Heart left ventricle (tissue), 16 donors: ENCODE measurements around the gene PEX6. TPM values are rescaled to one million over a fixed set of nuclear protein-coding genes. Genes with fewer than 3 reads are reported as not detected.

ENCODE experiments used
- ATAC-seq, 4 donors: fragments of 200-7000 bp; cut with Tn5 transposase; one replicate each; pipeline ENCODE4 v1.9.1; 2020 to 2022; ENCODE audit warnings: moderate library complexity in 4 of 4, mild to moderate bottlenecking in 3 of 4, moderate number of reproducible peaks in 1 of 4
- DNase-seq, 5 donors: peaks; one replicate each; pipeline ENCODE4 v3.0.0-alpha.2; 2020
- H3K27ac ChIP-seq, 12 donors: fragments of 200-600 bp; sonication (generic) in 4 of 12; one replicate each; pipeline versions ENCODE4 v1.5.0 to v1.8.0; 2016 to 2022; ENCODE audit warnings: mild to moderate bottlenecking in 2 of 12
- H3K27me3 ChIP-seq, 9 donors: fragments of 200-600 bp; sonication (generic) in 2 of 9; one replicate each; pipeline versions ENCODE4 v1.5.1 to v1.8.0; 2016 to 2022; ENCODE audit warnings: mild to moderate bottlenecking in 3 of 9
- H3K36me3 ChIP-seq, 9 donors: fragments of 200-600 bp; sonication (generic) in 2 of 9; one replicate each; pipeline versions ENCODE4 v1.5.0 to v1.8.0; 2018 to 2022; ENCODE audit warnings: mild to moderate bottlenecking in 2 of 9
- H3K4me1 ChIP-seq, 12 donors: fragments of 200-600 bp; sonication (generic) in 4 of 12; one replicate each; pipeline versions ENCODE4 v1.5.0 to v1.8.0; 2016 to 2022; ENCODE audit warnings: mild to moderate bottlenecking in 3 of 12
- H3K4me3 ChIP-seq, 12 donors: fragments of 200-600 bp; sonication (generic) in 4 of 12; one replicate each; pipeline versions ENCODE4 v1.5.0 to v1.8.0; 2017 to 2022; ENCODE audit warnings: mild to moderate bottlenecking in 9 of 12, moderate library complexity in 4 of 12
- H3K9me3 ChIP-seq, 12 donors: fragments of 200-600 bp; sonication (generic) in 4 of 12; one replicate each; pipeline versions ENCODE4 v1.5.0 to v1.8.0; 2016 to 2022; ENCODE audit warnings: mild to moderate bottlenecking in 1 of 12
- POLR2A ChIP-seq, 2 donors: fragments of 450-650 bp; IDR thresholded peaks; one replicate each; pipeline ENCODE4 v1.6.1; 2017; ENCODE audit warnings: antibody characterized with exemption in 2 of 2, mild to moderate bottlenecking in 2 of 2, moderate library complexity in 2 of 2
- WGBS, 4 donors: extraction: QIAGEN DNeasy Blood & Tissue Kit in 2 of 4; methylation state at CpG; one replicate each; pipeline versions ENCODE4 v1.1.5 to v1.1.7; 2013 to 2018; 5-methylcytosine and 5-hydroxymethylcytosine counted together
- intact Hi-C, 10 donors: fragments of 100-400 bp; cut with DNase I; formaldehyde crosslinking; loops; one replicate each; pipeline versions ENCODE4 v1.11.1 to v1.14.2; 2022
- polyA plus RNA-seq, 2 donors: library from polyadenylated mRNA; stranded (reverse); fragments of 200-250 nt; gene quantifications; one replicate each; pipeline ENCODE4 v1.2.3, GENCODE V29; 2013
- total RNA-seq, 9 donors: library from RNA; depleted of rRNA in 2 of 9; stranded (reverse); fragments of >200 nt in 2 of 9; fragmentation: NEBNext Ultra II Directional in 3 of 9; extraction: Animal tissue kit (Norgen Biotek cat#: 25700) in 3 of 9; gene quantifications; one replicate each; pipeline versions ENCODE4 v1.1.0 to v1.2.4, GENCODE V29; 2016 to 2023
- TF ChIP-seq, protein P1 (sequence below), 12 donors: fragments of 200-600 bp; sonication (generic) in 4 of 12; IDR thresholded peaks; one replicate each; pipeline versions ENCODE4 v1.5.0 to v1.8.0; 2018 to 2022; ENCODE audit warnings: antibody characterized with exemption in 12 of 12, mild to moderate bottlenecking in 5 of 12
- donor health status: ischemic (EF 13 %, LVEDD 7.1; RV severe dilation, severe dysfunction).
- donor health status: healthy with polysubstance abuse.
- donor health status: DM: no; HTN: yes; CAD: no.
- donor health status: DM: no; HTN: no; CAD: no.
- donor health status: ischemic (EF 25% LVEDD 6.9; RV normal size, moderate dysfunction).
- donor health status: ischemic (EF 25% LVEDD 5.7; RV mildly dilated, moderate dysfunction).
- donor health status: healthy.
- donor health status: DM: yes; HTN: yes; CAD: no.
- donor health status: ischemic (EF 35%, LVEDD 5.7; RV mildly dilated, moderate dysfunction).
- donor health status: nonischemic (EF 11% LVEDD 7.7; RV severe dilation, severe dysfunction).
- donor health status: DM: yes; HTN: yes; CAD: no.
- donor health status: PGD.
- donor health status: ischemic (EF 29% LVEDD 5.4; RV normal size, mild dysfunction).
- donor health status: nonischemic (EF 23%, LVEDD 6.1; RV moderate dilation, normal function).

Gene PEX6
- total and polyA plus RNA-seq, 11 donors, result 10.3 to 27.3 (median 17.8) TPM

DNA sequence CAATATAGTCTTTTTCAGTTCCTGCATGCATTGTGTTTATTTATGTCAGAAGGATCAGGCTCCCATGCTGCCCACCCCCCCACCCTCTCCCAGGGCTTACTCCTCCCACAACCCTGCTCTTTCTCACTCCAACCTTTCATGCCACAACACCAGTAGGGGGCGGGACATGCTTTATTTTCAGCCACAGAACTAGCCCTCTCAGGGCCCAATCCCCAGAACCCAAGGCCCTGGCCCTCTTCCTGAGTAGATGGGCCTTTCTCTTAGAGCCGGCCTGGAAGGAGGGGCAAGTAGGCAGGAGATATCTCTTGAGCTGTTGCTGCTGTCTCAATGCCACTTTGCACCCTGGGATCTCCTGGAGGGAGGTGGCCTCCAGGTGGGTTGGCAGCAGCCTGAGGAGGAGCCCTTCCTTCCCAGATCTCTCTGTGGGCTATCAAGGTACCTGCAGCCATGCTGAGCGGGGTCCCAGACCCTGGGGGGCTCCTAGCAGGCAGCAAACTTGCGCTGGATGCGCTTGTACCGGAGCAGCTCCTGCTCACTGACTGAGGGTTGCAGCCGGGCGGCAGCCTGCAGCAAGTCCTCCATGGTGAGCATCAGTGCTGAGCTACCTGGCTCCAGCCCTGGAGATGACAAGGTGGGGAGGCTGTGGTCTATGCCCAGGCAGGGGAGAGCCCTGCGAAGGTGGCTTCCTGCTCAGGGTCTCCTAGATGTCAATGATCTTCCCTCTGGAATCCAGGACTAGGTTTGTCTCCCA, 15.0 kb downstream of the PEX6 start:
- Histone ChIP-seq H3K4me3 (no peak overlapping the region), H3K27me3 (peaks cover 0 to 6% (median 0%) of the 10 kb centered on the region in 9 donors), H3K4me1 (peaks cover 4 to 18% (median 13%) of the 10 kb centered on the region in 12 donors), H3K36me3 (peaks cover 0 to 65% (median 47%) of the 10 kb centered on the region in 9 donors), H3K27ac (no peak overlapping the region), H3K9me3 (no peaks in the 10 kb centered on the region)
- DNase-seq (no peak), ATAC-seq (no peak)
- intact Hi-C loops, result no loop called here
- no peak for TF ChIP-seq POLR2A (IDR thresholded peaks at IDR 0.05)
- TF ChIP-seq, protein P1, sequence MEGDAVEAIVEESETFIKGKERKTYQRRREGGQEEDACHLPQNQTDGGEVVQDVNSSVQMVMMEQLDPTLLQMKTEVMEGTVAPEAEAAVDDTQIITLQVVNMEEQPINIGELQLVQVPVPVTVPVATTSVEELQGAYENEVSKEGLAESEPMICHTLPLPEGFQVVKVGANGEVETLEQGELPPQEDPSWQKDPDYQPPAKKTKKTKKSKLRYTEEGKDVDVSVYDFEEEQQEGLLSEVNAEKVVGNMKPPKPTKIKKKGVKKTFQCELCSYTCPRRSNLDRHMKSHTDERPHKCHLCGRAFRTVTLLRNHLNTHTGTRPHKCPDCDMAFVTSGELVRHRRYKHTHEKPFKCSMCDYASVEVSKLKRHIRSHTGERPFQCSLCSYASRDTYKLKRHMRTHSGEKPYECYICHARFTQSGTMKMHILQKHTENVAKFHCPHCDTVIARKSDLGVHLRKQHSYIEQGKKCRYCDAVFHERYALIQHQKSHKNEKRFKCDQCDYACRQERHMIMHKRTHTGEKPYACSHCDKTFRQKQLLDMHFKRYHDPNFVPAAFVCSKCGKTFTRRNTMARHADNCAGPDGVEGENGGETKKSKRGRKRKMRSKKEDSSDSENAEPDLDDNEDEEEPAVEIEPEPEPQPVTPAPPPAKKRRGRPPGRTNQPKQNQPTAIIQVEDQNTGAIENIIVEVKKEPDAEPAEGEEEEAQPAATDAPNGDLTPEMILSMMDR (IDR thresholded peaks at IDR 0.05), result peak in 2 of 12 donors; percentile 8 to 10
- WGBS, 4 donors, result 87 to 90% (median 88%) methylated on average over 4 to 9 of the region's 9 CpGs

DNA sequence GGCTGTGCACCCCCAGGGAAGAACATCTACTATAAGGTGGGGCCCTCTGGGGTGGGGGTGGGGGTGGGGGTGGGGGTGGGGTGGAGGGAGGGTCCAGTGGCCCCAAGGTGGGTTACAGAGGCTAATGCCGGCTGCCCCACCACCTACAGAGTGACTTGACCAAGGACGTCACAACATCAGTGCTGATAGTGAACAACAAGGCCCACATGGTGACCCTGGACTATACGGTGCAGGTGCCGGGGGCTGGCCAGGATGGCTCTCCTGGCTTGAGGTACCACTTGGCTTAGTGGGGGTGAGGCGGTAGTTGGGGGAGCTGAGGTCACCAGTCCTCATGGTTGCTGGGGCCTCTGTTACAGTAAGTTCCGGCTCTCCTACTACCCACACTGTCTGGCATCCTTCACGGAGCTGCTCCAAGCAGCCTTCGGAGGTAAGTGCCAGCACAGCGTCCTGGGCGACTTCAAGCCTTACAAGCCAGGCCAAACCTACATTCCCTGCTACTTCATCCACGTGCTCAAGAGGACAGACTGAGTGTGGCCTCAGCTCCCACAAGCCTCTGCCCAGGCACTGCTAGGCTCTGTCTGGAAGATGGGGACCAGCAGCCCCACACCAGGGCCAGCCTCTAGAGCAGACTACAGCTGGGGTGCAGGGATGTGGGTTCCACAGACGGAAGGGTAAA, 15.7 kb downstream of the PEX6 start:
- peaks cover 4 to 18% (median 13%) of the 10 kb centered on the region in 12 donors for H3K4me1 ChIP-seq
- intact Hi-C loops, result no loop called here
- H3K27ac ChIP-seq, result no peak overlapping the region
- no peak for TF ChIP-seq POLR2A (IDR thresholded peaks at IDR 0.05)
- TF ChIP-seq, protein P1 (IDR thresholded peaks at IDR 0.05), result no peak
- peak in 1 of 5 donors; percentile 23 for DNase-seq
- no peak overlapping the region for H3K4me3 ChIP-seq
- ATAC-seq, result no peak
- H3K27me3 ChIP-seq, result peaks cover 0 to 6% (median 0%) of the 10 kb centered on the region in 9 donors
- H3K36me3 ChIP-seq, result peaks cover 0 to 57% (median 40%) of the 10 kb centered on the region in 9 donors
- 83 to 89% (median 86%) methylated on average over 9 to 12 of the region's 12 CpGs for WGBS, 4 donors
- H3K9me3 ChIP-seq, result no peaks in the 10 kb centered on the region

DNA sequence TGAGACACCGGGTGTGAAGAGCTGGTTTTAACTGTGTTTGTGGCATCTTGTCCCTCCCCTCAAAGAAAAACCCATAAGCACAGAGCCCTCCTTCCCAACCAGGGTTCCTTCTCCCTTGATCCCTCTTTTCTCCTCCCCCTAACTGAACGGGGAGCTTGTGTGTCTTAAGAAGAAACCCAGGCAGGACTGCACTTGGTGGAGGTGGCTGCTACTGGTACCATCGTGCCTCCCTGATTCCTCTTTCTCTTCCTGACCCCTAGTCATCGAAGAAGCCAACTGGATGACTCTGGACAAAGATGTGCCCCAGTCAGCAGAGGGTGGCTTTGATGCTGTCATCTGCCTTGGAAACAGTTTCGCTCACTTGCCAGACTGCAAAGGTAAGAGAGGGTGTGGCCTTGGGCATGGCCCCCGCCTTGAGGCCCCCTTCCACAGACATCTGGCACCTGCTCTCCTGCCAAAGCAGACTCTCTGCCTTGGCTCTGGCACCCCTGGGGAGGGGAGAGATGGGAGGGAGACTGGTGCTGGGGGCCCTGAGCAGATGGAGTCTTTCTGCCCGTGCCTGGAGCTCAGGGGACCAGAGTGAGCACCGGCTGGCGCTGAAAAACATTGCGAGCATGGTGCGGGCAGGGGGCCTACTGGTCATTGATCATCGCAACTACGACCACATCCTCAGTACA, 16.3 kb downstream of the PEX6 start:
- 92 to 93% (median 93%) methylated on average over 11 to 13 of the region's 13 CpGs for WGBS, 4 donors
- Histone ChIP-seq H3K4me3 (no peak overlapping the region), H3K9me3 (no peaks in the 10 kb centered on the region), H3K4me1 (peaks cover 4 to 18% (median 13%) of the 10 kb centered on the region in 12 donors), H3K36me3 (peaks cover 0 to 51% (median 37%) of the 10 kb centered on the region in 9 donors), H3K27me3 (peaks cover 0 to 6% (median 0%) of the 10 kb centered on the region in 9 donors), H3K27ac (no peak overlapping the region)
- ATAC-seq (no peak), DNase-seq (peak in 1 of 5 donors; percentile 37)
- TF ChIP-seq POLR2A (IDR thresholded peaks at IDR 0.05), result no peak
- TF ChIP-seq, protein P1 (IDR thresholded peaks at IDR 0.05), result no peak
- intact Hi-C loops, result no loop called here

DNA sequence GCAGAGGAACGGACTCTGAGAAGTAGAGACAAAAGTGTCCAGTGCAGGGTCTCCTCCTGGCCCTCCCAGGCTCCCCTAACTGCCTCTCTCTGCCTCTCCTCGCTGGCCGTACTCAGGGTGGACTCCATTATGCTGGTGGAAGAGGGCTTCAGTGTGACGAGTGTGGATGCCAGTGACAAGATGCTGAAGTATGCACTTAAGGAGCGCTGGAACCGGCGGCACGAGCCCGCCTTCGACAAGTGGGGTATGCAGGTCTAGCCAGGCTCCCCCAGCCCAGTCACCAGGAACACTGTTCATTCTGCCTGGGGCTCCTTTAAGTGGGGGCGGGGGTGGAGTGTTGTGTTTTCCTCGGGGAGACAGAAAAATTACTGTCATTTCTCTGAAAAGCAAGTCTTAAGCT, 16.9 kb downstream of the PEX6 start:
- intact Hi-C loops, result no loop called here
- TF ChIP-seq POLR2A (IDR thresholded peaks at IDR 0.05), result no peak
- Histone ChIP-seq H3K4me3 (no peak overlapping the region), H3K27ac (no peak overlapping the region), H3K36me3 (peaks cover 0 to 45% (median 32%) of the 10 kb centered on the region in 9 donors), H3K27me3 (peaks cover 0 to 6% (median 0%) of the 10 kb centered on the region in 9 donors), H3K9me3 (no peaks in the 10 kb centered on the region), H3K4me1 (peaks cover 4 to 18% (median 13%) of the 10 kb centered on the region in 12 donors)
- DNase-seq (peak in 1 of 5 donors; percentile 48), ATAC-seq (no peak)
- 90 to 94% (median 91%) methylated on average over 12 of the region's 12 CpGs for WGBS, 4 donors
